Upper lobe of left lung (tissue), 4 donors: Measurements from ENCODE around the gene TVP23A.

Source experiments
- POLR2A ChIP-seq, 4 donors: fragments of 450-650 bp; IDR thresholded peaks; one replicate each; pipeline ENCODE4 v1.5.1; 2016 to 2017; ENCODE audit warnings: antibody characterized with exemption in 4 of 4, mild to moderate bottlenecking in 2 of 4
- POLR2AphosphoS5 ChIP-seq, 2 donors: sonication (generic); formaldehyde crosslinking; IDR thresholded peaks; one replicate each; pipeline ENCODE4 v1.5.1; 2017; ENCODE audit warnings: antibody characterized with exemption in 2 of 2
- TF ChIP-seq, protein P1 (sequence below), 6 experiments: fragments of 450-650 bp in 4 of 6; fragments of 200-600 bp in 2 of 6; sonication (generic) in 2 of 6; IDR thresholded peaks; one replicate each; pipeline ENCODE4 v1.5.1; 2016 to 2019; ENCODE audit warnings: antibody characterized with exemption in 6 of 6

DNA sequence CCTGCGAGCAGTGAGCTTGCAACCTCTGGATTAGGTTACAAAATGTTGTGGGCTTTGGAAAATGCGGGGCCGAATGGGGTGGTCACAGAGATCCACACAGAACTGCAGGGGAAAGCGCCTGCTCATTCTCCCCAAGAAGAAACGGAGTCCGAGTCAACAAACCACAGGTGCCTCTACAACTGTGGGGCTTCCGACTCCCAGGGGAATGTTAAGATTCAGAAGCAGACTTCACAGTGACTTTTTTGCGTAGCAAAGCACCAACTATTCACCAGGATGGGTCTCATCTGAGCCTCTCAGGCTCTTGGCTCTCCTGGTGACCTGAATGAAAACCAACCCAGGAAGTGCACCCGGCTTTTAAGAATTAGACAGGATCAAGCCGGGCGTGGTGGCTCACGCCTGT, 41.2 kb downstream of the TVP23A start:
- TF ChIP-seq, protein P1, sequence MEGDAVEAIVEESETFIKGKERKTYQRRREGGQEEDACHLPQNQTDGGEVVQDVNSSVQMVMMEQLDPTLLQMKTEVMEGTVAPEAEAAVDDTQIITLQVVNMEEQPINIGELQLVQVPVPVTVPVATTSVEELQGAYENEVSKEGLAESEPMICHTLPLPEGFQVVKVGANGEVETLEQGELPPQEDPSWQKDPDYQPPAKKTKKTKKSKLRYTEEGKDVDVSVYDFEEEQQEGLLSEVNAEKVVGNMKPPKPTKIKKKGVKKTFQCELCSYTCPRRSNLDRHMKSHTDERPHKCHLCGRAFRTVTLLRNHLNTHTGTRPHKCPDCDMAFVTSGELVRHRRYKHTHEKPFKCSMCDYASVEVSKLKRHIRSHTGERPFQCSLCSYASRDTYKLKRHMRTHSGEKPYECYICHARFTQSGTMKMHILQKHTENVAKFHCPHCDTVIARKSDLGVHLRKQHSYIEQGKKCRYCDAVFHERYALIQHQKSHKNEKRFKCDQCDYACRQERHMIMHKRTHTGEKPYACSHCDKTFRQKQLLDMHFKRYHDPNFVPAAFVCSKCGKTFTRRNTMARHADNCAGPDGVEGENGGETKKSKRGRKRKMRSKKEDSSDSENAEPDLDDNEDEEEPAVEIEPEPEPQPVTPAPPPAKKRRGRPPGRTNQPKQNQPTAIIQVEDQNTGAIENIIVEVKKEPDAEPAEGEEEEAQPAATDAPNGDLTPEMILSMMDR (IDR thresholded peaks at IDR 0.05): no peak
- TF ChIP-seq POLR2A (IDR thresholded peaks at IDR 0.05) (no peak), POLR2AphosphoS5 (IDR thresholded peaks at IDR 0.05) (no peak)
